Measurements from ENCODE around the gene ITGB5. TPM values are rescaled to one million over a fixed set of nuclear protein-coding genes. Genes with fewer than 3 reads are reported as not detected.
A peak's percentile ranks its signal among the peaks of the same experiment; 100 is the strongest.

ITGB5 gene
- total RNA-seq, 6 experiments from 2014 or later, result 61.3 to 125 (median 98.4) TPM

- Histone ChIP-seq H3K36me3 (peaks cover 0 to 10% (median 1%) of the 10 kb centered on the region in 4 donors), H3K27ac (peak overlapping the region; percentile 81 to 95 (median 82)), H3K9me3 (no peaks in the 10 kb centered on the region), H3K27me3 (no peaks in the 10 kb centered on the region), H3K4me1 (peaks cover 0 to 62% (median 42%) of the 10 kb centered on the region in 4 donors), H3K4me3 (no peak overlapping the region)
- no peak for TF ChIP-seq CTCF (IDR thresholded peaks at IDR 0.05)
- peak; percentile 79 for TF ChIP-seq POLR2A (IDR thresholded peaks at IDR 0.05)
- DNase-seq (peak; percentile 85 to 95 (median 94)), ATAC-seq (peak; percentile 75 to 87 (median 80))
- WGBS (ENCODE audit: insufficient coverage, low coverage, low lambda C conversion rate, missing lambda C conversion rate), result 4% methylated on average over 6 of the region's 6 CpGs
- intact Hi-C loops (cut with DNase I), result loop anchor here in 1 of 2 donors (10.0 kb wide), 1 partner anchor 47 kb away; the partner anchor contains the start of gene ITGB5
These were observed 49.4 kb downstream of the ITGB5 start for GRCh38 chr3:124837730-124838186.

GRCh38 chr3:124837065-124837464 is 50.1 kb downstream of the ITGB5 start:
- ATAC-seq, result no peak
- Histone ChIP-seq H3K4me1 (peaks cover 0 to 62% (median 42%) of the 10 kb centered on the region in 4 donors), H3K9me3 (no peaks in the 10 kb centered on the region), H3K4me3 (no peak overlapping the region), H3K27ac (peak overlapping the region; percentile 81 to 95 (median 82)), H3K27me3 (no peaks in the 10 kb centered on the region), H3K36me3 (peaks cover 0 to 10% (median 1%) of the 10 kb centered on the region in 4 donors)
- TF ChIP-seq POLR2A (IDR thresholded peaks at IDR 0.05), result no peak
- intact Hi-C loops (cut with DNase I), result loop anchor here in 1 of 2 donors (10.0 kb wide), 1 partner anchor 48 kb away; the partner anchor contains the start of gene ITGB5
- no CpG with 5 or more reads among the region's 2 CpGs for WGBS (ENCODE audit: insufficient coverage, low coverage, low lambda C conversion rate, missing lambda C conversion rate)
- DNase-seq, result no peak

- H3K4me1 ChIP-seq, result peaks cover 0 to 62% (median 42%) of the 10 kb centered on the region in 4 donors
- H3K27ac ChIP-seq, result peak overlapping the region; percentile 81 to 95 (median 82)
- WGBS (ENCODE audit: insufficient coverage, low coverage, low lambda C conversion rate, missing lambda C conversion rate), result 56% methylated on average over 1 of the region's 1 CpG
- no peaks in the 10 kb centered on the region for H3K9me3 ChIP-seq
- intact Hi-C loops (cut with DNase I), result loop anchor here in 1 of 2 donors (10.0 kb wide), 1 partner anchor 48 kb away; the partner anchor contains the start of gene ITGB5
- H3K4me3 ChIP-seq, result peak overlapping the region in 1 of 3 donors; percentile 46
- H3K27me3 ChIP-seq, result no peaks in the 10 kb centered on the region
- DNase-seq, result no peak
- H3K36me3 ChIP-seq, result peaks cover 0 to 5% (median 1%) of the 10 kb centered on the region in 4 donors
- TF ChIP-seq POLR2A (IDR thresholded peaks at IDR 0.05), result no peak
- no peak for TF ChIP-seq CTCF (IDR thresholded peaks at IDR 0.05)
- ATAC-seq, result no peak
These were observed 50.7 kb downstream of the ITGB5 start for GRCh38 chr3:124836448-124836847.

- Histone ChIP-seq H3K27me3 (no peaks in the 10 kb centered on the region), H3K27ac (peak overlapping the region; percentile 81 to 95 (median 82)), H3K36me3 (no peaks in the 10 kb centered on the region), H3K4me3 (peak overlapping the region in 2 of 3 donors; percentile 35 to 46), H3K4me1 (peaks cover 0 to 60% (median 42%) of the 10 kb centered on the region in 4 donors), H3K9me3 (no peaks in the 10 kb centered on the region)
- TF ChIP-seq POLR2A (IDR thresholded peaks at IDR 0.05), result peak; percentile 87
- TF ChIP-seq CTCF (IDR thresholded peaks at IDR 0.05), result peak in 1 of 4 donors; percentile 16
- peak; percentile 65 to 94 (median 89) for DNase-seq
- 10% methylated on average over 11 of the region's 20 CpGs for WGBS (ENCODE audit: insufficient coverage, low coverage, low lambda C conversion rate, missing lambda C conversion rate)
- intact Hi-C loops (cut with DNase I), result loop anchor here in 1 of 2 donors (10.0 kb wide), 1 partner anchor 50 kb away; the partner anchor contains the start of gene ITGB5
- ATAC-seq, result peak; percentile 47 to 68 (median 58)
These were observed 52.1 kb downstream of the ITGB5 start for GRCh38 chr3:124834723-124835718.

All from right lobe of liver (tissue), 6 donors.